Measurements from ENCODE around the gene DDX31.
"Not testable (repeated sequence)": the region's sequence is repeated elsewhere in the genome, so short reads cannot be mapped to it uniquely, and the experiment has no call there.

The DDX31 gene

DNA sequence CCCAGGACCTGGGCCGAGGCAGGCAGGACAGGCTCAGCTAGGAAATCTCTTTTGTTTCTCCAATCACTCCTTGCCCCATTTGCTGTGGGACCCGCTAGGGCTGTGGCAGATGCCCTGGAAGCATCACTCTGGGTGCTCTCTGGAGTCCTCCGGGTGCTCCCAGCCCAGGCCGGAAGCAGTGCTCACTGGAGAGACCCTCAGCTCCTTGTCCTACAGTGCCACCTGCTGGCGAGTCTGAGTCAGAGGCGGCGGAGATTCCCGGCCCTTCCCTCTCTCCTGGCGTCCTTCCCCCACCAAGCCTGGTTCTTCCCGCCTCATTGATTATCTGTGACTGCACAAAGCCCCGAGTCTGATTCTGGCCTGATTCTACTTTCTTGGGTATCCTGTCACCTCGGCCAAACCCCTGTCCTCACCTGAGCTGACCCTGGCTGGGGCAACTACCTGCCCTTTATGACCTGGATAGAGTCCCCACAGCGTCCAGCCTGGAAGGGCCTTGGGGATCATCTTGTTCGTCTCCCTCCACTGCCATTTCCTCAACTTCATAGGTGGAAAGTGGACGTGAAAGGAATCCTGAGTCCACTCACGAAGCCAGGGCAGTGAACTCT lies 94.7 kb downstream of the DDX31 start:
- peak; percentile 75 for DNase-seq

DNA sequence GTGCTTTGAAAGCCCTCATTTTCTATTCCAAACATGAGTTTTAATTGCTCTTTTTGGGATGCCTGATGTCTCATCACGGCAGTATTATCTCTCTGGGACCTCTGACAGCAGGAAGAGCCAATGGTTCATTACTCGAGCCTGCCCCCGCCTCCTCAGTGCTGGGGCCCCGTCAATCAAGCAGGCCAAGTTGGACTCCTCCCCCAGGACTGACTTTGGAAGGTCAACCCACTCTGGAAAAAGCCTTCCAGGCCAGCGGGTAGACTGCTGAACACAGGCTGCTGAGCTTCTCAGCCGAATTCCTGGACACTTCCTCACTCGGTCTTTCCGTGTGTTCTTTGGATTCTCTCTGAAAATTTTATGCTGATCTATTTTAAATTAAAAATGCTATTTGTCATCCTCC lies 96.9 kb downstream of the DDX31 start:
- DNase-seq, result no peak

DNA sequence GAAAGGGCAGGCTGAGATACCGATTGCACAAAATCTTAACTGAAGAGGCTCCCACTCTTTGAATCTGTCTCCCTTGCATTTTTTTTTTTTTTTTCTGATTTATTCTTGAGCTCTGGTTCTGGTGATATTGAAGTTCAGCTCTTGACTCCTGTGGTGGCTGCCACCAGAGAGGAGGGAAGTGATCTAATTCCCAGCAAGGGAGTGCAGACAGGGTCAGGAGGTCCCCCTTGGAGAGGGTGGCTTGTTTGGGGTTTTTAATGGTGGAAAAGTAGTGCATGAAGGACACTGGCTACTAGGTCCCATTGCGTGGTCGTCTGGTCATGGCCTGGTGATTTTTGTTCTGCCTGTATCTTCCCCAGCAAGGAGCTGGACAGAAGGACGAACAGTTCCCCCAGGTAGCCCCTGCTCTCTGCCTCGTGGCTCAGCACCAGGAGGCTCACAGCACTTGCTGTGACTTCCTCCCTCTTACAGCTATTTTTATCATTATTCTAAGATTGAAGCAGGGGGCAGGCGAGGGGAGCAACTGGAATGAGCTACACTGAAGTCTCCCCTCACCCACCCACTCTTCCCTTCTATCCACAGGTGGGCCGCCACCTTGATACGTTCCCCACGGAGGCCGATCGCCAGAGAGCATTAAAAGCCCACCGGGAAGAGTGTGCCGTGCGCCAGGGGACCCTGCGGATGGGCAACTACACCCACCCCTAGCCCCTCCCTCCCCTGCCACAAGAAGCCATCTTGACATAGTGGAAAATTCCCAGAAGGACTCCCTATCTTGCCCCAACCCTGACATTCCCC lies 97.8 kb downstream of the DDX31 start:
- DNase-seq, result no peak

DNA sequence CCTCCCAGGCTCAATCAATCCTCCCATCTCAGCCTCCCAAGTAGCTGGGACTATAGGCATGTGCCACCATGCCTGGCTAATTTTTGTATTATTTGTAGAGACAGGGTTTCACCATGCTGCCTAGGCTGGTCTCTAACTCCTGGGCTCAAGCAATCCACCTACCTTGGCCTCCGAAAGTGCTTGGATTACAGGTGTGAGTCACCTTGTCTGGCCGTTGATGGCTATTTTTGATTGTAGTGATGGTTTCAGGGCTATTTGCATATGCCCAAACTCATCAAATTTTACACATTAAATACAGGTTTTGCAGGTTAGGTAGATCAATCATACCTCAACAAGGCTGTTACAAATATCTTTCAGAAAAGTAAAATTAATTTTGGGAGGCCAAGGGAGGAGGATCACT lies 101.0 kb downstream of the DDX31 start:
- not testable (repeated sequence) for DNase-seq

DNA sequence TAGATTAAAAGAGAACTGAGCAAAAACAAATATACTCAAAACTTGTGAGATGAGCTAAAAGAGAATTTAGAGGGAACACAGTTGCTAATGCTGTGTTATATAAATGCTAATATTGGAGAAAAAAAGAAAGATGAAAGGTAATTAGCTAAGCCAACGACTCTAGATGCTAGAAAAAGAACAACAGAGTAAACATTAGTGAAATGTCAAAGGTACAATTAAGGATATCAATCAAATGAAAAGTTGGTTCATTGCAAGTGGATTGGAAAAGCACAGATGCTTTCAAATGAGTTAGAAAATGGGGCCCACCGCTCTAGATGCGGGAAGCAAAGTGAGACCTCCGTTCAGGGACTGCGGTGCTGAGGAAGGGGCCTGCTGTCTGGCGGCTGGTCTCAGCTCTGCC lies 105.3 kb downstream of the DDX31 start:
- no peak for DNase-seq

DNA sequence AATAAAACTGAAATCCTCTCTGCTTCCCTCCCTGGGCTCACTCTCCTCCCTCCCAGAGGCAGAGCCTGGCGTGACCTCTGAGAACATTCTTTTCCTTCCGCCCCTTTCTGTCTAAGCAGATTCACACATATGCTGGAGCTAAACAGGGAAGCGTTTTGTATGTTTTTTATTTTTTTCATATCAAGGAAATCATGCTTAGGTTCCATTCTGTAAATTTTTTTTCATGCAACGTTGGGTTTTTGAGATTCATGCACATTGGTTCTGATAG lies 107.5 kb downstream of the DDX31 start:
- no peak for DNase-seq

DNA sequence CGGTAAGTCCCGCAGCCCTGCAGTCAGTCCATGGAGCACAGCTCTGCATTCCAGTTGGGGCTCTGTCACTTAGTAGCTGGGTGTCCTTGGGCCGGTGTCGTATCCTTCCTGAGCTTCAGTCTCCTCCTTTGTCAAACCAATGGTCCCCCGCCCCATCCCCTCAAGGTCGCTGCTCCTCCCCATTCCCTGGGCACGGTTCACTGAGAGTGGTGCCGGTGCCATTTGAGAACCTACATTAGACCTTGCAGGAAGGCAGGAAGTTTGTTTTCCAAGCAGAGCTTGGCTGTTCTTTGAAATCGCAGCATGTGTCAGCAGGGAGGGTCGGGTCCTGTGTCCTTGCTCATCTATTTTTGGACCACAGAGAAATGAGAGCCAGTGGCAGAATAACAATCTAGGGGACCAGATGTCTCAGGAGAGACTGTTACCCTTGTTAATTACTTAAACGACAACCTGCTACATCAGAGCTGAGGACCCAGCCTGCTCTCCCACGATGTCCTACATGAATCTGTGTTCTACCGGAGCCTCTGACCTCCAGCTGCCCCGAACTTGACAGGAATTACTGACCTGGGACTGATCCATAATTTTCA lies 109.1 kb downstream of the DDX31 start:
- no peak for DNase-seq

DNA sequence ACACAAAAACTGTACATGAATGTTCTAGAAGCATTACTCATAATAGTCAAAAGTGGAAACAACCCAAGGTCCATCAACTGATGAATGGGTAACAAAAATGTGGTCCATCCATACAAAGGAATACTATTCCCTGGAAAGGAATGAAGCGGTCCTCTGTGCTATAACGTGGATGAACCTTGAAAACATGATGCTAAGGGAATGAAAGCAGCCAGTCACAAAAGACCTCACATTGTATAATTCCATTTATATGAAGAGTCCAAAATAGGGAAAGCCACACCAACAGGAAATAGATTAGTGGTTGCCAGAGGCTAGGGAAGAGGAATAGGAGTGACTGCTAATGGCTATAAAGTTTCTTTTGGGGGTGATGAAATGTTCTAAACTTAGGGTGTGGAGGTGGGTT lies 110.1 kb downstream of the DDX31 start:
- DNase-seq, result no peak

DNA sequence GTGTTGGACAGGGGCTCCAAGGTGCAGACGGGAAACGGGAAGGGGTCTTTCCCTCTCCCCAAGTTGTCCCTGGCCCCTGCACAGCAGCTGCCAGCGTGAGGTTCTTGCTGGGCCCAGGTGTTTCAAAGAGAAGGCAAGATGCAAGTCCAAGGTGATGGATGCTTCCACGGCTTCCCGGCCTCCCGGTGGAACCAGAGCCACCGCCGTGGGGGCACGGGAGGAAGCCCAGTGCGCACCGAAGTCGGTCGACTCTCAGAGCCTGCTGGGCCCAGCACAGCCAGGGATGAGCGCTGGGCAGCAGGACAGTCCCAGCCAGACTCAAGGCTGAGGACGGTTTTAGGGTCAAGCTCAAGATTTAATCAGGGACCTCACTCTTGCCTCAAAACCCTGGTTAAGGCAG lies 112.6 kb downstream of the DDX31 start:
- no peak for DNase-seq

DNA sequence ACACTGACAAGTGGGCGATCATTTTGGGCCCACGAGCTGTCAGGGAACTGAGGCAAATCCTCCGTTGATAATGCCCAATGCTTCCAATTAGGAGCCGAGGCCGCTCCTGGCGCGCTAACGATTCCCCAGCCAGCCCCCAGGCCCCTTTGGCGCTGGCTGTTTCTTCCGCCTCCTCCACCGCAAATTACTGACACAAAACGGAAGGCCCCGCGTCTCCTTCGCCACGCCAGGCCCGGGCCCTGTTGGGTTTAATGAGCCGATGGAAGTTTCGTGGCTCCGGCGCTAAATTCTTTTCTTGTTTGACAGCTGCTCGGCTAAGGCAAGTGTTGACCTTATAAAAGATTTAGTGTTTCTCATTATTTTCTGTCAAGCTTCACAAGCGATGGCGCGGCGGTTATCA lies 113.1 kb downstream of the DDX31 start:
- no peak for DNase-seq

DNA sequence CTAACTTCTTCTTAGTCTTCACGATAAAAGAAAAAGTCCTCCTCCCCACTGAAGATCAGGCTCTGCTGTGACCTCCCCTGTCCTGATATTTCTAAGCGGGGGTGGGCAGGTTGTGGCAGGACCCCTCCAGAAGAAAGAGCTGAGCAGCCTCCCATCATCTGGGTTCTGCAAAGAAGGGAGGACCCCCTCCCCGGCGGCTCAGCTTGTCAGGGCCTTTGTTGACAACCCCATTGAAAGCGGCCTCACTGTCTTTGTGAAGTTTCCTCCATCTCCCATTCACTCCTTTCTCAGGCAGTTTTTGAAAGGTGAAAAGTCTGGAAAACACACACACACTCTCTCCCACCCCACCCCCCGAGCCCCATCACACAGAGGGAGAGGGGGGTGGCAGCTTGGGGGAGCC lies 113.5 kb downstream of the DDX31 start:
- no peak for DNase-seq

DNA sequence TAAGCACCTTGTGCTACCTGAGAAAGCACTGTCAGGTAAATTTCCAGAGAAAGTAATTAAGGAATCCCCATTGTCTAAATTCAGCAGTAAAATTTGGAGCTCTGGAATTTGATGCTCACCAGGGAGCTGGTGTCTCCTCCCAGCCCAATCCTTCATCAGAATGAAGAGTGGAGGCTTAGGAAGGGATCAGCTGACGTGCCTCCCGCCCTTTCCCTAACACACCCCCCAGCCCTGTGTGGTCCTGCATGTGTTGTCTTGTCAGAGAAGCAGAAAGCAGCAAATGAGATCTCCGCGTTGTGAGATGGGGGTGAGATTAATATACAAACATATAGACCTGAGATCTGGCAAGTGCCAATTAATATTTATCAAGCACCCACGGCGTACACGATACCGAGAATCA lies 114.3 kb downstream of the DDX31 start:
- no peak for DNase-seq

DNA sequence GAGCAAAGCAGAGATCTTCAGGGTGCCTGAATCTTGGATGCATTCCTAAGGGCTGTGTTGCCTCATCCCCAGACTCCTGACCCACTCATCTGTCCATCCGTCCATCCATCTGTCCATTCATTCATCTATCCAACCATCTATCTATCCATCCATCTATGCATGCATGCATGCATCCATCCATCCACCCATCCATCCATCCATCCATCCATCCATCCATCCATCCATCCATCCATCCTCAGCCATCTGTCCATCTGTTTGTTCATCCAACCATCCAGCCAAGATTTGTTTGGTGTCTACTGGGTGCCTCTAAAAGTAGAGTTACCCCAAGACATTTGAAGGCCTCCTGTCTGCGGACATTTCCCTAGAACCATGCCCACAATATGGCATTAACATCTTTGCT lies 115.0 kb downstream of the DDX31 start:
- no peak for DNase-seq

DNA sequence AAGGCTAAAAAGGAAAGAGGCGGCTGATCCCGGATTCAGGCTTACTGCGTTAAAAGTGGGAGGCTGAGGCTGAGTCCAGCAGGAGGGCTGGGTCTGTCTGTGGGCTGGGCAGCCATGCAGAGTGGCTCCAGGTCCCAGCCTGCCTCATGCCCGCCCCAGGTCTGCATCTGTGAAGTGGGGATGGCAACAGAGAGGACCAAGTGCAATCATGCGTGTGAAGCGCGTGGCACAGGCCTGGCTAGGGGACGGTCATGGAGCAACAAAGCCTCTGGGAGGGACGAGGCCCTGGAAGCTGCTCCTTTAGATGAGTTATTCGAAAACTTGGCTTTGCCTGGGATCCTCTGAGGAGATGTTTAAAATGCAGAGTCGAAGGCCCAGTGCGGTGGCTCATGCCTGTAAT lies 117.7 kb downstream of the DDX31 start:
- DNase-seq, result no peak

DNA sequence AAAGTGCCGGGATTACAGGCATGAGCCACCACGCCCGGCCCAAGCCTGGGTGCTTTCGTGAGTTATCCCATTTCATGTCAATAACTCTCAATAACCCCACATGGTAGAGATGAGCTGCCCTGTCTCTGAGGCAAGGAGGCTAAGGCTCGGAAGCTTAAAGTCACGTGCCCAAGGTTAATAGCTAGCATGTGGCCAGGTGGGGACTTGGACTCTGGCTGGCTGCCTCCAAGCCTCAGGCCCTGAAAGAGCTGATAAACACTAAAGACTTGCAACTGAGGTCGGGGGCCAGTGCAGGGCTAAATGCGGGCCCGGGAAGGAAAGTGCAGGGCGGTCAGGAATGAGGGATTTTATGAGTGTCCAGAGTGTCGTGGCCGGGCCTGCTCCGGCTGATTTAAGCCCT lies 118.2 kb downstream of the DDX31 start:
- no peak for DNase-seq

DNA sequence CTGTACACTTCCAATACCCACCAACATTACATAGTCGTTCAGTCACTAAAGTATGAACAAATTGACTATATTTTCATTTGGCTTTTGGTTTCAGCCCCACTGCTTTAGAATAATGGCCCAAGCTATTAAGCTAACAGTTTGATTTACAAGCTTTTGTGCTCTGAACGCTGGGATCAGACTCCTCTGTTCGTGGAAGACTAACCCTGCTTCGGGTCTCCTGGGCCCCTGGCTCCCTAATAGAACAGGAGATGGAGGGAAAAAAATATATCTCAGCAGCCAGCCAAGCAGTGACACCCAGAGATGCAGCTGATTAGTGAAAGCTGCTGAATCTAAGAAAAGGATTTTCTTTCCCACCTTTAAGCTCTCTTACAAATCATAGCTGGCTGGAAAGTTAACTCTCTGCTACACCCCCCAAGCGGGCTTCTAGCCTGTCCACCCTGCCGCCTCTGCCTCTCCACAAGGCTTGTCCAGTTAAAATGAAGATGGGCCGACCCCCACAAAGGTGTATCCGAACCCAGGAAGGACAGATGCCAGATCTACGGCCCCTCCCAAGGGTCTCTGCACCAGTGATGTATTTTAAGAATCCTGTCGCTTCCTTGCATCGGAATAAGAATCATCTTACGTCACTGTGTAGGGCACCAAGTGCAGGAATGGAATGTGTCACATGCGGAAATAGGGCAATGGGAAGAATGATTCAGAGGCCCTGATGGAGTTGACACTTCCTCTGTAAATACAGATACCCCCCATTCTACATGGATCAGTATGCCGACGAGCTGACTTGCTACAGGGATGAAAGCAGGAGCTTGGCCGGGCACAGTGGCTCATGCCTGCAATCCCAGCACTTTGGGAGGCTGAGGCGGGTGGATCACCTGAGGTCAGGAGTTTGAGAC lies 120.8 kb downstream of the DDX31 start:
- DNase-seq, result no peak

DNA sequence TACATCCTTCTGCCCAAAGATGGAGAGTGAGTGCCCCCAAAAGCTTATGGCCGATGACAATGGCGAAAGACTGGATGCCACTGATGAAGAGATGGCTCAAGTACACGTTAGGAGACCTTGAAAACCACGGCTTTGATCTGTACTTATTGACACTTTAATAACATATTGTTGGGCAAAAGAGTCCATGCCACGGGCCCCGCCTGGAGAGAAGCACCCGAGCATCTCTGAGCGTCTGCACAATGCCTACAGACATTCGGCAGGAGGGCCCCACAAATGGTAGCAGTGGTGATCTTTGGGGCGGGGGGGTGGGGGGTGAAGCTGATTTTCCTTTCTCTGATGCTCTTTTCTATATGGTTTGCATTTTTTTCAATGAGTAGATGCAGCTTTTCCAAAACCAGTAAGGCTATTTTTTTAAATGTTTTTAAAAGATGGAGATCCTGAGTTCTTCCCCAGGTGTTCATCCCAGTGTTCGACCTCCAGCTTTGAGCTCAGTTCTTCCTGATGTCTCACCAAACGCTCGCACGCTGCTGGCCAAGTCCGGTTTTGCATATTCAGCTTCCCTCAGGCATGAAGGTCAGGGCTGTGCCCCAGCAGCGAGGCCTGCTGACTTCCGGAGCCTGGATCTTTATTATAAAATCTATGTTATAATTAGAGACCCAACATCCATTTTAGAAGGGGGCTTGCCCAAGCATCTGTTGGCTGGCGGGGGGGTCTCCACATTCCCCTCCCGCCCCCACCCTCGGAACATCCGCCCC lies 121.6 kb downstream of the DDX31 start:
- DNase-seq, result no peak

DNA sequence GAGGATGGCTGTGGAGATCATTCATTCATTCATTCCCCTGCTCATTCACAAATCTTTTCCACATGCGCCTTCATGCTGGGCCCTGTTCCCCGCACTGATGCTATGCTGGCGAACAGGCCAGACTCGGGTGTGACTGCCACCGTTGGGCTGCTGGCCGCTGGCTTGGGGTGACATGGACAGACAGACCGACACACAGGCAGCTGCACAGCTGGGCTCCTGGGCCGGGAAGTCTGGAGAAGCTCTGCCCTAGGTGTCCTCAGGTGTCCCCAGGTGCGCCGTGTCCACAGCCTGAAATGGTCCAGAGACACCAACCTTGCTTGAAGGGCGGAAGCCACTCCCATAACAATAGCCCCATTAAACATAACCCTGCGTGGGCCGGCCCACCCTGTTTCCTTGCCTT lies 122.3 kb downstream of the DDX31 start:
- no peak for DNase-seq

DNA sequence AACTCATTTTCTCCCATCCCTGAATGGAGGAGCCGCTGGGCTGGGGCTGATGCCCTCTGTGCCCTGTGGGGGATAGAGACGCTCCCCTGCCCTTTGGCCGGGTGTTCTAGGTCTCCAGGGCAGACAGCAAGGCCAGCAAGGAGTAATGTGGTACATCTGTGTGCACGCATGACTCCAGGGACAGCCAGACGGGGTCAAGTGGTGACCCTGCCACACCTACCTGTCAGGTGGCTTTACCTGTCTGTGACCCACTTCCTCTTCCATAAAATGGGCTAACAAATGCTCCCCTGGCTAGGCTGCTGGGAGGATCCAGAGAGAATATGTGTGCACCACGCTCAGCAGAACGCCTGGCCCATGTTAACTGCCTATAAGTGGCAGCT lies 122.7 kb downstream of the DDX31 start:
- DNase-seq, result no peak

DNA sequence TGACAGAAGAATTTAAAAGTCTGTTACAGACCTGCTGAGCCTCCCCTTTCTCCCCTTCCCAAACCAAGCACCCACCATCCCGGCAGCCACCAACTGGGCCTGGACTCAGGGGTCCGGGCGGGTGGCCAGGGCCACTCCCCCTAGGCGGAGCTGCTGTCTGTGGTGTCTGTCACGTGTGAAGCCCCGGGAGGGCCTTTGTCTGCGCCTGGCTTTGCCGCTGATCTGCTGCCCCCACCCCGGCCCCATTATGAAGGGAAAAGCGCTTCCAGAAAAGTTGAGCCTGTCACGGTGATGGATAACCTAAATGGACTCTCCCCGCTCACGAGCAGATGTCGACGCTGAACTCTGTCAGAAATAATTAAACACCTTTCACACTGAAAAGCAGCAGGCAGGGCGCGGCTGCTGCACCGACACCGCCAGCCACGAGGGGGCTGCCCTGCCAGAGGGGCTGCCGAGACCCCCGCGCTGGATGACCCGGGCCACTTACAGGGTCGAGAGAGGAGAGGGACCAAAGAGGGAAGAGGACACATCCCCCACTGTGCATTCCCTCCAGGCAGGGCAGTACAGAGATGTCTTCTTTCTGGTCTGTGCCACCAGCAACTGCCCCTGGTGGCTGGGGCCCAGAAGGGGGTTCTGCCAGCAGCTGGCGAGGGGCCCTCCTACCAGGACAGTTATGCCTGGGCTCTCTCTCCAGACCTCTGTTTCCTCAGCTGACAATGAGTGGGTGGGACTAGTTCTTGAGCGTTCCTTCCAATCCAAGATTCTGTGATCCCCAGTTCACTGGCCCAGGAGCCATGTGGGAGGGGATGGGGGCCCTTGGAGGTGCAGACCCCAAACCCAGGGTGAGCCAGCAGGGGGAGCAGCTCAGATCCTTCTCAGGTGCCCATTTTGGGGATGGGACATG lies 123.4 kb downstream of the DDX31 start:
- no peak for DNase-seq

DNA sequence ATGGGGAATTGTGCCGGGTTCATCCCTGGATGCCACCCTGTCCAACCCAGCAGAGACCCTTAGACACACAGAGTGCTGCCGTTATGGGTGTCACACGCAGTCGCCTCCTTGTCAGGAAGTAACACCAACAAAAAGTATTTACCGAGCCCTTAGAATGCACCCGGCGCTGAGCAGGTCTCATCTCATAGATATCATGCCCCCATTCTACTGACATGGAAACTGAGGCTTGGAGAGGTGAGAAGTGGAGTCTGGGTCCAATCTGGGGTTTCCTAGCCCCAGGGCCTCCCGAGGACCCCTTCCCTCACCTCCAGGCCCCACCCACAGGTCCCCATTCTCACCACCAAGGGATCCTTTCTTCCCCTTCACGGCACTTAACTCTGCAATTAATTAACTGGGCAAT lies 124.2 kb downstream of the DDX31 start:
- no peak for DNase-seq

DNA sequence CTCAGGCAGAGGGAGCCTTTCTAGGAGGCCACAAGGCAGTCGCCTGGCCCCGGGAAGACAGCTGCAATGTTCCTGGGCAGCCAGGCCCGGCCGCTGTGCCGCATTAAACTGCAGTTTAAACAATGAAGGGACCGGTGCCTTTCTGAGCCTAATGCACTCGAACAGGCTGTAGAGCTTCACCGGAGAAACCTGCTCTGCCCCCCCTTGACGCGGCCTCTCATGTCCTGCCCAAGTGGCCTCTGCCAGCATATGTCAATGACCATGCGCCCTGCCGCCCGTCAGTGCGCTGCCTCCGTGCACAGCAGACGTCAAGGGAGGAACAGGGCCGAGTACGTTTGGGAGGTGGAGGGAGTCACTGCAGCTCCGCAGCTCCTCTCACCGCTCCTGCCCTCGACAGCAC lies 125.8 kb downstream of the DDX31 start:
- DNase-seq, result no peak
